GM19324 (cell line): Measurements from ENCODE around the gene MPZL1.
"Not testable (repeated sequence)": the region's sequence is repeated elsewhere in the genome, so short reads cannot be mapped to it uniquely, and the experiment has no call there.

Experiments
- ATAC-seq: cut with Tn5 transposase; IDR thresholded peaks from one replicate; pipeline ENCODE4 v1.9.1; 2021; ENCODE audit warnings: mild to moderate bottlenecking, moderate library complexity; ENCODE audit not compliant: unreplicated experiment, low FRiP score

MPZL1 gene

DNA sequence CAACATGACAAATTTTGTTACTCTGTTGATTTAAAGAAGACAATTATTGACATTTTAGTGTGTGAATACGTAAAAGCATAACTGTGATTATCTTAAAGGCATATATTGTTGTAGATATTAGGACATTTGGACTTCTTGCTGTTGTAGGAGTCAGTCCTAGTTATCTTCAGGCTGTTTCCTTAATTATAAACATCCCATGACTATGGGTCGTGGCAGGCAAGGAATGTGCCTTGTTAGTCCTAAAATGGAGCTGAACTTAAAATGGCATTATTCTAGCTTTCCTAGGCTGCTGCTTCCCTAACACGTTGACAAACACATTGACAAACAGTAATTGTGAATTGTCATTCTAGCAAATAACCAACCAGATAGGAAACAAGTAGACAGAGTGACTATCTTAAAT lies 4.4 kb upstream of the MPZL1 start:
- no peak for ATAC-seq

DNA sequence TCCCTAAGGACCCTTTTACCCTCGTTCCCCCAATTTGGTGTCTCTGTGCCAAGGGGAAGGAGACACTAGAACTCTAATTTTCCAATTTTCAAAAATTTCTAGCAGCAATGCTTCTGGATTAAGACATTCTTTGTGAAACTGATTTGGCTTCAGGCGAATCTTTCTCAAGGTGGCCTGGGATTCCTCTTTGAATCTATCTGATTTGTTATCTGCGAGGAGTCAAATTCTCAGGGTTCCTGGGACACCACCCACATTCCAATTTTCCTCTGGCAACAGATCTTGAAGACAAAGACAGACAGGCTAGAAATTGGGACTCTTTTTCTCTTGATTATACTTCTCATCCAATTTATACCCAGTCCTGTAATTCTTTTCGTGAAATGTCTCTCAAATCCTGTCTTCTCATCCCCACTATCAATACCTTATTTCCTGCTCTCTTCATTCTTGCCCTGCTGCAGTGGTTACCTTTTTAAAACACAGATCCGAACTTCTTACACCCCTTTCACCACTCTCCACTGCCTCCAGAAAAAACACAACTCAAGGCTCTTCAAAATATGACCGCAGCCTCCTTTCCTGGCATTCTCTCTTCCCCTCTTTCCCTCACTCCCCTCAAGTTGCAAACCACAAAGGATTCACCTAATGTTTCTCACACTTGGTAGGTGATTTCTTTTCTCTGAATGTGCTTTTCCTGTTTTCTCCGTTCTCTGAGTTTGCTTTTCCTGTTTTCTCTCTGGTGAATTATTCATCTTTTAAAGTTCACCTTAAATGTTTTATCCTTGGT lies 2.7 kb upstream of the MPZL1 start:
- no peak for ATAC-seq

DNA sequence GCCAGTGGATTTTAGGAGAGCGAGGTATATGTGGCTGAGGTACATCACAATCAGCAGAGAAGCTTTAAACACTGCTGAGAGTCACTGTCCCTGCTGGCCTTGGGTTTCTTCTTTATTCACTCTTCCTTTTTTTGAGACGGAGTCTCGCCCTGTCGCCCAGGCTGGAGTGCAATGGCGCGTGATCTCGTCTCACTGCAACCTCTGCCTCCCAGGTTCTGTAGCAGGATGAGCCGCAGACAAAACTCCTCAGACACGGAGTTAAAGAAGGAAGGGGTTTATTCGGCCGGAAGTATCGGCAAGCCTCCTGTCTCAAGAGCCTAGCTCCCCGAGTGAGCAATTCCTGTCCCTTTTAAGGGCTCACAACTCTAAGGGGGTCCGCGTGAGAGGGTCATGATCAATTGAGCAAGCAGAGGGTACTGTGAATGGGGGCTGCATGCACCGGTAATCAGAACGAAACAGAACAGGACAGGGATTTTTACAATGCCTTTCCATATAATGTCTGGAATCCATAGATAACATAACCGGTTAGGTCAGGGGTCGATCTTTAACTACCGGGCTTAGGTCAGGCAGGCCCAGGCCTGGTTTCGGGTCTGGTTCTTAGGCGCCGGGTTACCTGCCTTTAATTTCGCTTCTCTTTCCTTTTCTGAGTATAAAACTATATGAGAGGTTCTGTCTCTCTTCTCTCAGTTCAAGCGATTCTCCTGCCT lies 1.9 kb upstream of the MPZL1 start:
- not testable (repeated sequence) for ATAC-seq

DNA sequence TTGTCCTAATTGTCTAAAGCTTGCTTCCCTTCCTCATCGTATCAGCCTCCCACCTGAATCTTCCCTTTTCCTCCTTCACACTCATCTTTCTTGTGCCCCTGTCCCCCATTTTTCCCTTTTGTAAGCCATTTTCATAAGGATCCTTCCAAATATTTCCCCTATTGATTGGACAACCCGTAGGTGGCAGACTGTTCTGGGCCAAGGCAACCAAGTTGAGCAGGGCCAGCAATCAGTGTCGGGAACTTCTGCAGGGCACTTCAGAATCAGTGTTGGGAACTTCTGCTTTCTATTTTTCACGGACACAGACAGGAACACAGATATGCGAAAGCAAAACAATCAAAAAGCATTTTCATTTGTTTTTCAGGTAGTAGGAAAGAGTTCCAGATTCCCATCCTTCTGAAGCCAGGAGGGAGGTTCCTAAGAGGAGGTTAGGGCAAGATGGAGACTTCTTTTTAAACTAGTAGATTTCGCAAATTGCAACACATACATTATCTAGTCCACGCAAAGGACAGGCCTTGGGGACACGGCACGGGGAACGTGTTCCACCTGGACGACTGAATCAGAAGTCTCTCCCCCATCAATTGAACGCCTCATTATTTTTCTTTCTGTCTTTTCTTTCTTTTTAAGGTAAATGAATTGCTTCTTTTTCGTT lies 691 bp upstream of the MPZL1 start:
- peak; percentile 0 for ATAC-seq

DNA sequence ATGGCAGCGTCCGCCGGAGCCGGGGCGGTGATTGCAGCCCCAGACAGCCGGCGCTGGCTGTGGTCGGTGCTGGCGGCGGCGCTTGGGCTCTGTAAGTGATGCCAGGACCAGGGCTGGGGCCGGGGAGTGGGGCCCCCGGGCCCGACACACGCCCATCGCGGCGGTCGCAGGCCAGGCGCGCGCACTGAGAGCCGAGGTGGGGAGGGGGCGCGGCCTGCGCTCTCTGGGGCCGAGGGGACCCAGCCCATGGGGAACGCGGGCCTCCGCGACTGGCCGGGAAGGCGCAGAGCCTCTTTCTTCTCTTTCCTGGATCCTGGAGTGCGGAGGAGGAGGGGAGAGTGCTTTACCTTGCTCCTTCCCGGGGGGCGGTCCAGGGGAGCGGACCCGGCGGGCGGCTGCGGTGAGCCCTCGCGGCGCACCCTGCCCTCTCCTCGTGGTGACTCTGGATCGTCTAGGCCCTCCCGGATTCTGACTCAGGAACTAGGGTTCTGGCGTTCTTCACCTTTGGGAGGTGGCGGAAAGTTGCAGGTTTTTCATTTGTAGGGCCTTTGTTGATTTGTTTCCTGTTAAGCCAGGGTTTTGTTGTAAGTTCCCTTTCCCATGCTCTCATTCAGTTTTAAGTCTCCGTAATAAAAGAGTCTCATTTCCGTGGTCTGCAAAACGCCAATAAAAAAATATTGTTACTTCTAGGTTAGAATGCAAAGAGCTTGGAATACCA lies 529 bp downstream of the MPZL1 start:
- peak; percentile 28 for ATAC-seq

DNA sequence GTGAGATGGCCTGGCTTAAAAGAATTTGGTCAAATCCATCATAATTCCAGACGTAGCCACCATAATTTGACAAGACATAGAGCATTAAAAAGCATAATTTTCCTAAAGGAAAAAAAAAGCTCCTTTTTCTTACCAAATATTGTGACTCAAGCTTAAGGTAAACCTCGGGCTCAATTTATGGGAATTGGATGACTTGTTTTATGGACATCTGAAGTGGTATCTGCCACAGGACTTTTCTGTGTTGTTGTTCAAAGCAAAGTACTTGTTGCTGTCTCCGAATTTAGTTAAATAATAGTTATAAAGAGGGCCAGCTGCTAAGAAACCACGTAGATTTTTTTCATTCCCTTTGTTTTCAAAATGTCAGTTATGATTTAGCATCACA lies 1.1 kb downstream of the MPZL1 start:
- no peak for ATAC-seq

DNA sequence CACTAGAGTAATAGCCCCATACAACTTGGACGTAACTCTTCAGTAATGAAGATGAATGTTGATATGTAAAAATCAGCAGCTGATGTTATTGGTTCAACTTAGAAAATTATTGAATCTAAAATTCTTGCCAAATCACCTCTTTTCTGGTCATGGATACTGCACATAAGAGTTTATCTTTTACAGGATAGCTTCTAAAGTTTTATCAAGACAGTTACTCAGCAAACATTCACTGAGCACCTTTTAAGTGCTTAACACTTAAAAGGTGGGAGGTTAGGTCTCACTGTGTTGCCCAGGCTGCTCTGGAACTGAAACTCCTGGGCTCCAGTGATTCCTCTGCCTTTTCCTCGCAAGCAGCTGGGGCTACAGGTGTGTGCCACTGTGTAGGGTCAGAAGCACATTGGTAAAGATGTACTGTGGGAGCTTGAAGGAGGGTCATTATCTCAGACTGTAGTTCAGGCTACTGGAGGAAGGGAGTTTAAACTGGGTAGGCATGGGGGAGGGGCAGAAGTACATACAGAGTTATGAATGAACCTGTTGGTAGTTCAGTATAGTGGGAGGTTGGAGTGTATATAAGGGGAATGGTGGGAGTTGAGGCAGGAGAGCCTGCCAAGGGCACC lies 2.0 kb downstream of the MPZL1 start:
- ATAC-seq, result no peak

DNA sequence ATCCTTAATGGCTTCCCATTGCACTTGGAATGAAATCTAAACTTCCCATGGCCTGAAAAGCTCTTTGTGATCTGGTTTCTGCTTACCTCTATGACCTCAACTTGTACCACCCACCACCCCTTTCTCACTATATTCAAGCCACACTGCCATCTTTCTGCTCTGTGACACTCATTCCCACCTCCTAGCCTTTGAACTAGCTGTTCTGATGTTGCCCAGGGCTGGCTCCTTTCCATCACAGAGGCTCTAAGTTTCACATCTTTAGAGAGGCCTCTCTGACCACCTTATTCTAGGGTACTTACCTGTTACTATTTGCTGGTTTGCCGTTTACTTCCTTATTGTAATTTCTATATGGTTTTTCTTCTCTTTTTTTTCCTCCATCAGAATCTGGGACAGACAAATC lies 4.2 kb downstream of the MPZL1 start:
- ATAC-seq, result no peak

DNA sequence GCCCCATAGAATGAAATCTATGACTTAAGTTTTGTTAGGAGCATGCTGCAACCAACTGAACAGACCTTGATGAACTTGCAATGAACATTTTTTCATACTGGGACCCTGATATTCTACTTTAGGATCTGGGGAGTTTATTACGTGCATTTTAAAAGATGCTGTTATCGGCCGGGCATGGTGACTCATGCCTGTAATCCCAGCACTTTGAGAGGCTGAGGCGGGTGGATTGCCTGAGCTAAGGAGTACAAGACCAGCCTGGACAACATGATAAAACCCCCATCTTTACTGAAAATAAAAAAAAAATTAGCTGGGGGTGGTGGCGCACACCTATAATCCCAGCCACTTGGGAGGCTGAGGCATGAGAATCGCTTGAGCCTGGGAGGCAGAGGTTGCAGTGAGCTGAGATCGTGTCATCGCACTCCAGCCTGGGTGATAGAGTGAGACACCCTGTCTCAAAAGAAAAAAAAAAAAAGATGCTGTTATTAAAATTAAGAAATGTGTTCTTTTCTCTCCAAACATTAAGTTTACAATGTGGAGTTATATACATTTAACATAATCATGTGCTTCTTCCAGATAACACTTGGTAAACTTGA lies 7.1 kb downstream of the MPZL1 start:
- no peak for ATAC-seq

DNA sequence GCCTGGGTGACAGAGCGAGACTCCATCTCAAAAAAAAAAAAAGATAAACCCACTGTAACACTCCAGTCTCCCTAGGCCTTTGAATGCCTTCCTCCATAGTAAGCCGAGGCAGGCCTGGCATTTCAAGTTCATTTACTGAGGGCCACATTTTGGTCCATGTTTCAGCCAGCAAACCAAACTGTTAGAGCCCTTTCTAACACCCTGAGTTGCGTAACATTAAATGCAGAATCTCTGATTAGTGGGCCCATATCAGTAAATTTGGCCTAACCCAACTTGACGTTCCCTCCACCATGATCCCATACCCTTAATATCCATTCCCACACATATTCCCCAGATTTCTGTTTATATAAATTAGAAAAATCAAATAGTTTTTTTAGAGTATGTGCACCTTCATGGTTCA lies 12.4 kb downstream of the MPZL1 start:
- ATAC-seq, result no peak

DNA sequence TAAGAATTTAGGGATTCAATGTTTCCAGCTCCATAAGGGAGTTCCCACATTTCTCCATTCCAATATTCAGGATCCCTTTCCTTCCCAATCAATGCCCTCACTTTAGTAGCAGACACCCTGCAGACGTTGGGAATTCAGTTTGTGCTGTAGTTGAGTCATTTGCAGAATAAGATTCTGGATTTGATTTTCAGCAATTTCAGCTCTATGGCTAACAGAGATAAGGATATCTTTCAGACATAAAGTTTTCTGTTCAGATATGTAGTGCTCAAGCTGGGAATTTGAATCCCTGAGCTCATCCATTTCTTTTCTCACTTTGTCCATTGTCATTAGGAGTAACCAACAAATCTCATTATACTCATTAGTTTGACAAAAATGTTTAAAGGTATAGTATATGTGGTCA lies 13.1 kb downstream of the MPZL1 start:
- ATAC-seq, result no peak

DNA sequence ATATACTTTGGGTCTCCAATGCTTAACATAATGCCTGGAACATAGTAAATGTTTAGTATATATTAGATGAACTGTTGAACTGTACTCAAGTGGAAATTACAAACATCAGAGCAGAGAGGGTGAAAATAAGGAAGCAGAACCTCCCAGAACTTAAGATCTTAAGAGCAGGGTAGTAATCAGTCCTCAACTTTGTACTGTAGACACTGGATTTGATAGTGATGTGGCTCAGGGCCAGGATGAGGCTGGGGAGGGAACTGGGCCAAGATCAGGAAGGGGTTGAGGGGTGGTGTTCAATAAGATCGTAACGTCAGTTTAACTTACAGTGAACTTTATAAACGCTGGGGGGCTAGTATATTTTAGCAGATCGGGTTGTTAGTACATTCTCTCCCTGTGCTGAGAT lies 15.4 kb downstream of the MPZL1 start:
- ATAC-seq, result no peak

DNA sequence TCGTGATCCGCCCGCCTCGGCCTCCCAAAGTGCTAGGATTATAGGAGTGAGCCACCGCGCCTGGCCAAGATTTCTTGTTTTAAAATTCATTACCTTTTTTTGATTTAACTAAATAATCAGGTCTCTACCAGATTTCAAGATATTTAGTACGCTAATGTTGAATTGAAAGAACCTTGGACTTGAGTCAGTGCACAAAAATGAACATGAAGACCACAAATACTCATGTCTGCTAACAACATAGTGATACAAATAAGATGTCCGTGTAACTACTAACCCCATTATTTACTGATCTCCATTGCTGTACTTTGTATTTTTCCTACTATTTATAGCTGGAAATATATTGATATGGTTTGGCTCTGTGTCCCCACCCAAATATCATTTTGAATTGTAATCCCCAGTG lies 16.4 kb downstream of the MPZL1 start:
- no peak for ATAC-seq

DNA sequence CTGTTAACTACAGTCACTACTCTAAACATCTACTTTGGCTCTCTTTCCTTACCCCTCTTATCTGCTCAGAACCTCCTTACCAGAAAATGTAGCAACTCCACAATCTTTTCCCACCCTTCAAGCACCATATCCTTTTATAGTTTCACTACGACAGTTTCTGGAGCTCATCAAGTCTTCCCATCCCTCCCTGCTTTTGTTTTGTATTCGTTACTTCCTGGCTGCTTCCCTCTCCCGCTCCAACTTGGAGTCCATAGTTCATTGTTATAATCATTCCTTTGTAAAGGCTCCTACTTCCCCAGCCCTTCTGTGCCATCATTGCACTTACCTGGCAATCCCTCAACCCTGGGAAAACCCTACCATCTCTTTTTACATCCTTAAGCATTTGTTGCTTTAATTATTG lies 18.0 kb downstream of the MPZL1 start:
- ATAC-seq, result no peak

DNA sequence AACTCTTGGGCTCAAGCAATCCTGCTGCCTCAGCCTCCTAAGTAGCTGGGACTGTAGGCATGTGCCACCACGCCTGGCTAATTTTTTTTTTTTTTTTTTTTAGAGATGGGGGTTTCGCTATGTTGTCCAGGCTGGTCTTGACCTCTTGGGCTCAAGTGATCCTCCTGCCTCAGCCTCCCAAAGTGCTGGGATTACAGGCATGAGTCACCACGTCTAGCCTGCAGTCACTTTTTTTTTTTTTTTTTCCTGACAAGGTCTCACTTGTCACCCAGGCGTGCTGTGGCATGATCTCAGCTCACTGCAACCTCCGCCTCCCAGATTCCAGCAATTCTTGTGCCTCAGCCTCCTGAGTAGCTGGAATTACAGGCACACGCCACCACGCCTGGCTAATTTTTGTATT lies 19.3 kb downstream of the MPZL1 start:
- ATAC-seq, result not testable (repeated sequence)

DNA sequence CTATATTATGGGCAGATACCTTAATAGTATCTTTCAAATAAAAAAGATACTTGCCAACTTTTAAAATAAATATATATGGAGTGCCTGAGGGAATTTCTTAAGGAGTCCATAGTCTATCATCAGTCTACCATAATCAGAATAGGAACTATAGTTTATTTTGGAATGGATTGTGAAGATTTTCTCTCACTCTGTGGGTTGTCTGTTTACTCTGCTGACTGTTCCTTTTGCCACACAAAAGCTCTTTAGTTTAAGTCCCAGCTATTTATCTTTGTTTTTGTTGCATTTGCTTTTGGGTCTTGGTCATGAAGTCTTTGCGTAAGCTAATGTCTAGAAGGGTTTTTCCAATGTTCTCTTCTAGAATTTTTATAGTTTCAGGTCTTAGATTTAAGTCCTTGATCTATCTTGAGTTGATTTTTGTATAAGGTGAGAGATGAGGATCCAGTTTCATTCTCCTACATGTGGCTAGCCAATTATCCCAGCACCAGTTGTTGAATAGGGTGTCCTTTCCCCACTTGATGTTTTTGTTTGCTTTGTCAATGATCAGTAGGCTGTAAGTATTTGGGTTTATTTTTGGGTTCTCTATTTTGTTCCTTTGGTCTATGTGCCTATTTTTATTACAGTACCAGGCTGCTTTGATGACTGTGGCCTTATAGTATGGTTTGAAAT lies 20.7 kb downstream of the MPZL1 start:
- not testable (repeated sequence) for ATAC-seq

DNA sequence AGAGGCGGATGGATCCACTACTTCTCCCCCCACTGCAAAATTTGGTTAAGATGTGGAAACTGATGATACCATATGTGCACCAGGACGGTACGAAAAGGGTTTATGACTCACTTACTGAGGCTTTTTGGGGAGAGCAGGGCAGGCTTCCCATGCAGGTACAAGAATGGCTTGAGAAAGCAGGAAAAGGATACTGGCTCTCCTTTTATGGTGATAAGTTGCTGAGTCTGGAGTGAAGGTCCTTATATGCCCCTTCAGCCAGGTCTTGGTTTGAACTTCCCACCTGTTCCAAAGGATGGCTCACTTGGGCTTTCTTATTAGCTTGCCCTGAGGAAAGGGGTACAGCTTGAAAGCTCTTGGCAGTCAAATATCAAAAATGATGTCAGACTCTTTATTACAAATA lies 23.1 kb downstream of the MPZL1 start:
- ATAC-seq, result no peak

DNA sequence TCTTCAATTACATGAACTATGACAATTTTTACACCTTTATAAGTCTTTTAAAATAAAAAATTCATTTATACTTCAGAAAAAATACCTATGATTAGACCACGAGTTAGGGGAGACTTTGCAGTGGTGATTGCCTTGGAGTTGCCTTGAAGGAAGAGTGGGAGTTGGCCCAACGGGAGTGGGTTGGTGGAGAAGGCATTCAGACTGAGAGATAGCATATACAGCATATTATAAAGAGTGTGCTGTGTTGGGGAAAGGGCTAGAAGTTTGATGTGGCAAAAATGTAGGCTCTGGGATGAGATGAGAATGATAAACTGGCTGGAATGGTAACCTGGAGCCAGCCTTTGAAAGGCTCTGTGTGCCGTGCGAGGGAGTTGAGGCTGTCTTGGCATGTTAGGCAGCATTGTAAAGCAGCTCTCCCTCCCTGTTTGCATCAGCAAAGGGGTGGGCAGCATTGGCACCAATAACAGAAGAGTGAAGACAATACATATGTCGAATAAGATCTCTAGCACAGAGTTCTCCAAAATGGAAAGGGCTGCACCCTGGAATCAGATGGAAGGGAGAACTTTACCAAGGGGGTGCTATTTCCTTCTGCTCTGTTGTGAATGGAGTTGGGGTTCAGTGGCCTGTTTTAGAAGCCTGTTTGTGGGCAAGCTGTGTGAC lies 24.4 kb downstream of the MPZL1 start:
- ATAC-seq, result no peak

DNA sequence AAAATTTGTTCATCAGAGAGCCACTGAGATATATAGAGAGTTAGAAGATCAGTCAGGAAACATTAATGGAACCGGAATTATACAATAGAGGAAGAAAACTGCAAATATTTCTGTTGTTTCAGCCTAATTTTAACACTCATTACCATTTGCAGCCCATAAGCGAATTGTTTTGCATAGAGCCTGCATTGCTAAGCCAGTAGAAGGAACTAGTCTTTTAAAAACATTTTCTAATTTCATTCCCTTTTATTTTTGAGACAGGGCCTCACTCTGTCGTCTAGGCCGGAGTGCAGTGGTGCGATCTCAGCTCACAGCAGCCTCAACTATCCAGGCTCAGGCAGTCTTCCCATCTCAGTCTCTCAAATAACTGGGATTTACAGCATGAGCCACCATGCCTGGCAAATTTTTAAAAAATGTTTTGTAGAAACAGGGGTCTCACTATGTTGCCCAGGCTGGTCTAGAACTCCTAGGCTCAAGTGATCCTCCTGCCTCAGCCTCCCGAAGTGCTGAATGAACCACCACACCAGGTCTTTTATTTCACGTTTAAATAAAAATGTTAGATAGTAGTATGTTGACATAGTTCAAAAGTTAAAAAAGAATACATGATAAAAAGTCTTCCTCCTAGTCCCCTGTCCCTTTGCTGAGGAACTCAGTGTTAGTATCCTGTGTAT lies 25.3 kb downstream of the MPZL1 start:
- ATAC-seq, result peak; percentile 76
